Colonic mucosa (tissue), 4 donors: ENCODE measurements around the gene PCDHGA9. TPM values are rescaled to one million over a fixed set of nuclear protein-coding genes. Genes with fewer than 3 reads are reported as not detected.
"Not testable (repeated sequence)": the region's sequence is repeated elsewhere in the genome, so short reads cannot be mapped to it uniquely, and the experiment has no call there.

ENCODE experiments used
- DNase-seq: peaks from one replicate; pipeline ENCODE4 v3.0.0-alpha.2; 2020
- H3K27ac ChIP-seq: fragments of 200-600 bp; one replicate; pipeline ENCODE4 v1.8.0; 2021
- H3K27me3 ChIP-seq: fragments of 200-600 bp; one replicate; pipeline ENCODE4 v1.8.0; 2021
- H3K36me3 ChIP-seq: fragments of 200-600 bp; one replicate; pipeline ENCODE4 v1.8.0; 2021
- H3K4me1 ChIP-seq: fragments of 200-600 bp; one replicate; pipeline ENCODE4 v1.8.0; 2021; ENCODE audit warnings: mild to moderate bottlenecking
- H3K4me3 ChIP-seq: fragments of 200-600 bp; one replicate; pipeline ENCODE4 v1.8.0; 2021
- H3K9ac ChIP-seq, 2 donors: one replicate each; pipeline ENCODE4 v1.7.0; 2013; ENCODE audit warnings: control low read depth in 2 of 2, low read depth in 2 of 2, low read length in 2 of 2
- H3K9me3 ChIP-seq: fragments of 200-600 bp; one replicate; pipeline ENCODE4 v1.8.0; 2021
- intact Hi-C: fragments of 100-400 bp; cut with DNase I; formaldehyde crosslinking; loops from one replicate; pipeline ENCODE4 v1.14.1; 2022
- total RNA-seq, 2 donors: library from RNA; stranded (reverse); fragmentation: NEBNext Ultra II Directional in 1 of 2; extraction: Animal tissue kit (Norgen Biotek cat#: 25700) in 1 of 2; gene quantifications; one replicate each; pipeline ENCODE4 v1.2.1, GENCODE V29; 2021
- TF ChIP-seq, protein P1 (sequence below): fragments of 200-600 bp; IDR thresholded peaks from one replicate; pipeline ENCODE4 v1.8.0; 2022; ENCODE audit warnings: antibody characterized with exemption, mild to moderate bottlenecking
- donor health status: healthy.
- donor health status: DM: no; HTN: no; CAD: no.
- donor health status: DM: no; HTN: no; CAD: no.

PCDHGA9 gene
- total RNA-seq, 2 donors from 2014 or later = 1.1 to 2.2 TPM

- Histone ChIP-seq H3K9ac (no peak within 1 kb of the TSS), H3K9me3 (peaks cover 7% of the 10 kb centered on the region), H3K4me1 (no peaks in the 10 kb centered on the region), H3K4me3 (no peak within 1 kb of the TSS), H3K27ac (no peak within 1 kb of the TSS), H3K36me3 (no peaks in the 10 kb centered on the region), H3K27me3 (no peaks in the 10 kb centered on the region)
- intact Hi-C loops = no loop called here
- DNase-seq = no peak
- TF ChIP-seq, protein P1, sequence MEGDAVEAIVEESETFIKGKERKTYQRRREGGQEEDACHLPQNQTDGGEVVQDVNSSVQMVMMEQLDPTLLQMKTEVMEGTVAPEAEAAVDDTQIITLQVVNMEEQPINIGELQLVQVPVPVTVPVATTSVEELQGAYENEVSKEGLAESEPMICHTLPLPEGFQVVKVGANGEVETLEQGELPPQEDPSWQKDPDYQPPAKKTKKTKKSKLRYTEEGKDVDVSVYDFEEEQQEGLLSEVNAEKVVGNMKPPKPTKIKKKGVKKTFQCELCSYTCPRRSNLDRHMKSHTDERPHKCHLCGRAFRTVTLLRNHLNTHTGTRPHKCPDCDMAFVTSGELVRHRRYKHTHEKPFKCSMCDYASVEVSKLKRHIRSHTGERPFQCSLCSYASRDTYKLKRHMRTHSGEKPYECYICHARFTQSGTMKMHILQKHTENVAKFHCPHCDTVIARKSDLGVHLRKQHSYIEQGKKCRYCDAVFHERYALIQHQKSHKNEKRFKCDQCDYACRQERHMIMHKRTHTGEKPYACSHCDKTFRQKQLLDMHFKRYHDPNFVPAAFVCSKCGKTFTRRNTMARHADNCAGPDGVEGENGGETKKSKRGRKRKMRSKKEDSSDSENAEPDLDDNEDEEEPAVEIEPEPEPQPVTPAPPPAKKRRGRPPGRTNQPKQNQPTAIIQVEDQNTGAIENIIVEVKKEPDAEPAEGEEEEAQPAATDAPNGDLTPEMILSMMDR = no peak
Observed at GRCh38 chr5:141430332-141431113, 27.9 kb downstream of the PCDHGA9 start, which contains the start of gene PCDHGA12. TSS of gene PCDHGA12 (plus strand) at chr5:141430507. CDS start at chr5:141430760, 253 bp downstream.

DNA sequence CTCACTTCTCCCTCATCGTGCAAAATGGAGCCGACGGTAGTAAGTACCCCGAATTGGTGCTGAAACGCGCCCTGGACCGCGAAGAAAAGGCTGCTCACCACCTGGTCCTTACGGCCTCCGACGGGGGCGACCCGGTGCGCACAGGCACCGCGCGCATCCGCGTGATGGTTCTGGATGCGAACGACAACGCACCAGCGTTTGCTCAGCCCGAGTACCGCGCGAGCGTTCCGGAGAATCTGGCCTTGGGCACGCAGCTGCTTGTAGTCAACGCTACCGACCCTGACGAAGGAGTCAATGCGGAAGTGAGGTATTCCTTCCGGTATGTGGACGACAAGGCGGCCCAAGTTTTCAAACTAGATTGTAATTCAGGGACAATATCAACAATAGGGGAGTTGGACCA is 28.7 kb downstream of the PCDHGA9 start:
- H3K27me3 ChIP-seq = no peaks in the 10 kb centered on the region
- intact Hi-C loops = no loop called here
- H3K4me1 ChIP-seq = no peaks in the 10 kb centered on the region
- no peak for DNase-seq
- TF ChIP-seq, protein P1 = no peak
- no peak overlapping the region for H3K4me3 ChIP-seq
- H3K27ac ChIP-seq = no peak overlapping the region
- H3K9ac ChIP-seq = no peak overlapping the region
- H3K36me3 ChIP-seq = no peaks in the 10 kb centered on the region
- peaks cover 7% of the 10 kb centered on the region for H3K9me3 ChIP-seq

DNA sequence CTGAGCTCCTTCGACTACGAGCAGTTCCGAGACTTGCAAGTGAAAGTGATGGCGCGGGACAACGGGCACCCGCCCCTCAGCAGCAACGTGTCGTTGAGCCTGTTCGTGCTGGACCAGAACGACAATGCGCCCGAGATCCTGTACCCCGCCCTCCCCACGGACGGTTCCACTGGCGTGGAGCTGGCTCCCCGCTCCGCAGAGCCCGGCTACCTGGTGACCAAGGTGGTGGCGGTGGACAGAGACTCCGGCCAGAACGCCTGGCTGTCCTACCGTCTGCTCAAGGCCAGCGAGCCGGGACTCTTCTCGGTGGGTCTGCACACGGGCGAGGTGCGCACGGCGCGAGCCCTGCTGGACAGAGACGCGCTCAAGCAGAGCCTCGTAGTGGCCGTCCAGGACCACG is 29.7 kb downstream of the PCDHGA9 start:
- H3K4me3 ChIP-seq, intact Hi-C loops, H3K27me3 ChIP-seq, H3K9me3 ChIP-seq, DNase-seq, H3K4me1 ChIP-seq, H3K27ac ChIP-seq, H3K9ac ChIP-seq, H3K36me3 ChIP-seq: not testable (repeated sequence)

DNA sequence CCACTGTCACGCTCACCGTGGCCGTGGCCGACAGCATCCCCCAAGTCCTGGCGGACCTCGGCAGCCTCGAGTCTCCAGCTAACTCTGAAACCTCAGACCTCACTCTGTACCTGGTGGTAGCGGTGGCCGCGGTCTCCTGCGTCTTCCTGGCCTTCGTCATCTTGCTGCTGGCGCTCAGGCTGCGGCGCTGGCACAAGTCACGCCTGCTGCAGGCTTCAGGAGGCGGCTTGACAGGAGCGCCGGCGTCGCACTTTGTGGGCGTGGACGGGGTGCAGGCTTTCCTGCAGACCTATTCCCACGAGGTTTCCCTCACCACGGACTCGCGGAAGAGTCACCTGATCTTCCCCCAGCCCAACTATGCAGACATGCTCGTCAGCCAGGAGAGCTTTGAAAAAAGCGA is 30.1 kb downstream of the PCDHGA9 start:
- H3K36me3 ChIP-seq, H3K9me3 ChIP-seq, H3K4me3 ChIP-seq, DNase-seq, H3K27ac ChIP-seq, H3K4me1 ChIP-seq, intact Hi-C loops, H3K9ac ChIP-seq, H3K27me3 ChIP-seq: not testable (repeated sequence)

- intact Hi-C loops = no loop called here
- Histone ChIP-seq H3K27ac (no peak overlapping the region), H3K4me1 (no peaks in the 10 kb centered on the region), H3K9me3 (no peaks in the 10 kb centered on the region), H3K36me3 (no peaks in the 10 kb centered on the region), H3K4me3 (no peak overlapping the region), H3K27me3 (no peaks in the 10 kb centered on the region), H3K9ac (no peak overlapping the region)
- TF ChIP-seq, protein P1 = no peak
- DNase-seq = no peak
Observed at GRCh38 chr5:141434006-141434405, 31.4 kb downstream of the PCDHGA9 start.

DNA sequence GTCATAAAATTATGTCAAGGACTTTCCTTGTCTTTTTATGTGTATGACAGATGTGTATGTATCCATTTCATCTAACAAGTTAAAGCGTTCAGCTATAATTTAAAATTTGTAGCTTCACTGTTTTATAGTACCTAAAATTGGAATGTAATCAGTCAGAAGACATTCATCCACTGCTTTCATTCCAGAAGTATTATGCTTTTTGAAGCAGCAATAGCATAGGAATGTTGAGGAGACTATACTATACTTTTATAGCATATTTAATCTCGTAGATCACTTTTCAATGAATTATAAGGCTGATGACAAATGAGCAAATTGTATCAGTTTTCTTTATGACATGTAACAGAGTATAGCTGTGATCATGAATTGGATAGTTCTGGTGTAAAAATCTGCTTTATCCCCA is 34.6 kb downstream of the PCDHGA9 start:
- intact Hi-C loops = no loop called here
- Histone ChIP-seq H3K9me3 (no peaks in the 10 kb centered on the region), H3K9ac (no peak overlapping the region), H3K4me1 (no peaks in the 10 kb centered on the region), H3K4me3 (no peak overlapping the region), H3K36me3 (no peaks in the 10 kb centered on the region), H3K27ac (no peak overlapping the region), H3K27me3 (no peaks in the 10 kb centered on the region)
- DNase-seq = no peak
- TF ChIP-seq, protein P1 = no peak
